Right lobe of liver (tissue), 4 donors: ENCODE data around the gene ARL15.

ENCODE experiments used
- POLR2A ChIP-seq: fragments of 450-650 bp; IDR thresholded peaks from one replicate; pipeline ENCODE4 v1.6.1; 2017; ENCODE audit warnings: antibody characterized with exemption, mild to moderate bottlenecking
- TF ChIP-seq, protein P1 (sequence below), 4 donors: fragments of 200-600 bp in 3 of 4; fragments of 450-650 bp in 1 of 4; IDR thresholded peaks; one replicate each; pipeline versions ENCODE4 v1.5.1 to v1.8.0; 2016 to 2022; ENCODE audit warnings: antibody characterized with exemption in 4 of 4, mild to moderate bottlenecking in 2 of 4
- donor health status: DM: no; HTN: no; CAD: no.
- donor health status: DM: no; HTN: no; CAD: no.
- donor health status: DM: no; HTN: yes; CAD: no.

DNA sequence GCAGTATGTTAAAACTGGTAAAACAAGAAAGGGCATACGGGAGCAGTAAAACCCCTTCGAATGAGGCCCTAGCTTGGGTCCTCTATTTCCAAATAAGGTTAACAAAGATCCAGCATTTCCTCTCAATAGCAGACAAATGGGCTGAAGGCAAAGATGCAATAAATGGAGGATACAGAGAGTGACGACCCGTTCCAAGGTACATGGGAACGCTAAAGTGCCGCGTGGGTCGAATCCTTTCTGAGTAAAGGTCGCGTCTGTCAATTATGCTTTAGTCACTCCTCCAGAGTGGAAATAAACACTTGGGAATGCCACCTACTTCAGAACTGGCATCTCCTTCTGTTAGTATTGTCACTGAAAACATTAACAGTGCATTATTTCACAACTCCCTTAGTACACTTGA is 24.7 kb downstream of the ARL15 start:
- TF ChIP-seq, protein P1, sequence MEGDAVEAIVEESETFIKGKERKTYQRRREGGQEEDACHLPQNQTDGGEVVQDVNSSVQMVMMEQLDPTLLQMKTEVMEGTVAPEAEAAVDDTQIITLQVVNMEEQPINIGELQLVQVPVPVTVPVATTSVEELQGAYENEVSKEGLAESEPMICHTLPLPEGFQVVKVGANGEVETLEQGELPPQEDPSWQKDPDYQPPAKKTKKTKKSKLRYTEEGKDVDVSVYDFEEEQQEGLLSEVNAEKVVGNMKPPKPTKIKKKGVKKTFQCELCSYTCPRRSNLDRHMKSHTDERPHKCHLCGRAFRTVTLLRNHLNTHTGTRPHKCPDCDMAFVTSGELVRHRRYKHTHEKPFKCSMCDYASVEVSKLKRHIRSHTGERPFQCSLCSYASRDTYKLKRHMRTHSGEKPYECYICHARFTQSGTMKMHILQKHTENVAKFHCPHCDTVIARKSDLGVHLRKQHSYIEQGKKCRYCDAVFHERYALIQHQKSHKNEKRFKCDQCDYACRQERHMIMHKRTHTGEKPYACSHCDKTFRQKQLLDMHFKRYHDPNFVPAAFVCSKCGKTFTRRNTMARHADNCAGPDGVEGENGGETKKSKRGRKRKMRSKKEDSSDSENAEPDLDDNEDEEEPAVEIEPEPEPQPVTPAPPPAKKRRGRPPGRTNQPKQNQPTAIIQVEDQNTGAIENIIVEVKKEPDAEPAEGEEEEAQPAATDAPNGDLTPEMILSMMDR (IDR thresholded peaks at IDR 0.05): no peak
- TF ChIP-seq POLR2A: no peak
